HG03135 (cell line): Measurements from ENCODE around the gene GRPEL1.

Source experiments
- ATAC-seq: cut with Tn5 transposase; IDR thresholded peaks from one replicate; pipeline ENCODE4 v1.9.1; 2021; ENCODE audit warnings: mild to moderate bottlenecking, moderate library complexity; ENCODE audit not compliant: unreplicated experiment

The GRPEL1 gene

GRCh38 chr4:7025040-7025602, 42.7 kb downstream of the GRPEL1 start:
- ATAC-seq, result no peak

DNA sequence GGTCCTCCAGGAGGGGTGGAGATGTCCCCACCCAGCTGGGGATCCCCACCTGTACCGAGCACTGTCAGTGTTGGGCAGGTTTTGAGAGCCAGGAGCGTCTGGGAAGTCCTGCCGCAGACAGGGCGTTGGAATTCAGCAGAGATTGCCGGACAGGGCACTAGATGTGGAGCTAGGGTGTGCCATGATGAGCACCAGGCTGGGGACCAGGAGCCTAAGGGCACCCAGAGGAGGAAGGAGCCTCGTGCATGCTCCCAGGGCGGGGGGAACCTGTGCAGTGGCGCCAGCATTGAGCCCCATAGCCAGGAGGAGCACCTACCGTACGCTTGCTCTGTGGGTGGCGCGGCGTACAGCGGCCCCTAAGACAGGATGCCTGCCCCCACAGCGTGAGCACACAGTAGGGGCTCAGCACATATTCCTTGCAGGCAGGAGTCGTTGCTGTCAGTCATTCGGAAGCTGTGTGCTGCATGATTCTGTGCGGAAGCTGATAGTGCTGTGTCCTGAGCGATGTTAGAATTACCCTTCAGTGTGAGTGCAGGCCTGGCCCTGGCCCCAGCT, 43.5 kb downstream of the GRPEL1 start:
- no peak for ATAC-seq

GRCh38 chr4:7023901-7024300, 44.0 kb downstream of the GRPEL1 start:
- no peak for ATAC-seq

DNA sequence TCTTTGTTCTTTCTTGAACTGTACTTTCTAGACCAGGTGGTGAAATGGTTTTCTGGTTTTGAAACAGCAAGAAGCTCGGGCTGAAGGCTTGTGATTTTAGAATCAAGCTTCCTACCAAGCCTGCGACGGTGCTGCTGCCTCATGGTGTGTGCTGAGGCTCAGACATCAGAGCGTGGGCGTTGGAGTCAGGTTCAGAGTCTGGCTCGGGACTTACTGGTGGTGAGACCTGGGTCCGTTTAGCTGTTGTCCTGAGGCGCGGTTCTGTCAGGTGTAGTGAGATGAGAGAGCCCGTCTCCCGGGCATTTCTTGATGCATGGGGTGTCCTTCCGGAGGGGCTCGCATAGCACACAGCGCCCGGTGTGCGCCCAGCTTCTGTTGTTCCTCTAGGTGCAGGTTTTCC, 44.4 kb downstream of the GRPEL1 start:
- no peak for ATAC-seq

GRCh38 chr4:7021930-7022664, 45.8 kb downstream of the GRPEL1 start:
- no peak for ATAC-seq

GRCh38 chr4:7021355-7021754, 46.5 kb downstream of the GRPEL1 start:
- no peak for ATAC-seq

DNA sequence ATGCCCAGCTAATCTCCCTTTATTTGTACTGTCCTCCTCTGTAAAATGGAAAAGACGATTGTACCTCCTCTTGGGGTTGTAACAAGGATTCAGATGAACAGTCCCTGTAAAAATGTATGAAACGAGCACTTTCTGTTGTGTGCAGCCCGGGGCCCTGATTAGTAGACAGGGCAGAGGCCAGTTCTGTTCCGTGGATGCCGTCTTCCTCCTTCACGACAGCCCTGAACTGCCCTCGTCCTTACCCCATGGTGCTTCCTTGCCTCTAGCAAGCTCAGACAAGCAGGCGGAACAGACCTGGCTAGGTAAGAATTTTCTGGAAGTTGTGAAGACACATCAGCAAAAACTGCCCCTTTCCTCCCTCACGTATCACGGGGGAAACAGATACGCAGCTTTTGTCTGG, 47.0 kb downstream of the GRPEL1 start:
- ATAC-seq, result no peak

DNA sequence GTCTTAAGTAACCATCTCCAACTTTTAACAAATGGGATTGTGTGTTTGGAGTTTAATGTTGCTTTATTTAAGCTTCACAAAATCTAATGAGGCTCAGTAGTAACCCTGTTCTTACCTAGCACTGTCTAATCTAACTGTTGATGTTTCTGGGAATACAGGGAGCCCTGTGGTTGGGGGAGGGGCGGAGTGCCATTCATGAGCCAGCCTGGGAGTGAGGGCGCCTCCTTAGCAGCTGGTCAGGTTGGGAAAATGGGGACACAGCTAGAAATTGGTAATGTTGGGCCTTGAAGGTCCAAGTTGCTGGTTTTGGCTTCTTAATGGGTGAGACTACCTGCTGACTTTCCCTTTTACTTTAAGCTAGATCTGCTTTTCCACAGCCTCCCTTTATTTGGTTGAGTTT, 47.6 kb downstream of the GRPEL1 start:
- no peak for ATAC-seq

GRCh38 chr4:7019367-7019766, 48.5 kb downstream of the GRPEL1 start:
- no peak for ATAC-seq

DNA sequence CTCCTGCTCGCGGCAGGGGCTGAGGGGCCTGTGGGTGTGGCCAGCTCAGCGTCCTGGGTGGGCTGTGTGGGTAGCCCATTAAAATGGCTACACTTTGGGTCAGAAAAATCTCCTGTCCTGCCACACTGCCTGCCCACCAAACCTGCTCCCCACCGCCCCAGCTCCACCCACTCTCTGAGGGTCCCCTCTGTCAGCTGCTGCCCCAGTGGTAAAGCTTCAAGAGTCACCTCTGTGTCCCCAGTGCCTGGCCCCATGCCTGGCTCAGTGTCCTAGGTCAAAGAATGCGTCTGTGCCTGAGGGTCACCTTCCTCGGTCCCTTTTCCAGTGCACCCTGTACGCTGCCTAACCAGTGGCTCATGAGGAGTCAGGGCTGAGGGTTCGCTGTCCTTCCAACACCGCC, 49.6 kb downstream of the GRPEL1 start:
- no peak for ATAC-seq

DNA sequence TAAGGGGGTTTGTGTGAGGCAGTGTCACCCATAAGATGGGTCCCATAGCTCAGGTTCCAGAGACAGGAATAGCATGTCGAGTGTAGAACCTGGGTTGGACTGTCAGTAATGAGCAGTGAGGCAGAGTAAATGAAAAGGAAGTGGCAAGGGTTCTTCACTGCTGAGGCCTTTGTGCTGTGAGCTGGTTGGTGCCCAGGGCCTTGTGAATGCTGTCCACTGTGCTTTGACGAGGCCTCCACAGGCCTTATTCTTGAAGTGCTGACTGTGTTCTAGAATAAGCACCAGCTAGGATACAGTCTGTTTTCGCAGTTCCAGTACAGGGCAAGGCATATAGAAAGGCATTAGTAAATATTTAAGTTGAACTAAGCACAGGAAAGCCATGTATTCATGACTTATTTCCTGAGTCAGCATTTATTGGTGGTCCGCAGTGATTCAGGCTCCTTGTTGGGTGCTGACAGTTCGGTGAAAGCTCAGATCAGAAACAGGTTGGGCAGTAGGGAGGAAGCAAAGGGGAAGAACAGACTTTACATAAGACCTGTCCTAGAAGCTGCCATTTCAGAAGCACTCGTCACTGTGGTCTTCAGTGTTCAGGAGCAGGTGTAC, 50.3 kb downstream of the GRPEL1 start:
- no peak for ATAC-seq

DNA sequence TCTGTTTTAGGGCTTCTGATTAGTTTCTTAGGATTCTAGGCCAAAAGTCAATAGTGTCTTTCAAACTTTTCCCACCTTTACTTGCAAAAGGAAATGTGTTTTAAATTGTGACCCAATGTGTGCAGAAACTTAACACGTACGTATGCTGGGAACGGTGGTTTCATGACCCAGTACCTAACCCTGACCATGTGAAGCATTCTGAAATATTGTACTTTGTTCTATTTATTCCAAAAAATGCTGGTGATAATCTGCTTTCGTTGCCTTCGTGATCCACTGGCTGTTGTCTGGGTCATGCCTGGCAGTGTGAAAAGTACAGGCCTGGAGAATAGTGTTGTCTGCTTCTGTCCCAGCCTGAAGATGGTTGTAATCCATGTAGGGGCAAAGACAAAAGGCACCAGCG, 51.4 kb downstream of the GRPEL1 start:
- no peak for ATAC-seq

DNA sequence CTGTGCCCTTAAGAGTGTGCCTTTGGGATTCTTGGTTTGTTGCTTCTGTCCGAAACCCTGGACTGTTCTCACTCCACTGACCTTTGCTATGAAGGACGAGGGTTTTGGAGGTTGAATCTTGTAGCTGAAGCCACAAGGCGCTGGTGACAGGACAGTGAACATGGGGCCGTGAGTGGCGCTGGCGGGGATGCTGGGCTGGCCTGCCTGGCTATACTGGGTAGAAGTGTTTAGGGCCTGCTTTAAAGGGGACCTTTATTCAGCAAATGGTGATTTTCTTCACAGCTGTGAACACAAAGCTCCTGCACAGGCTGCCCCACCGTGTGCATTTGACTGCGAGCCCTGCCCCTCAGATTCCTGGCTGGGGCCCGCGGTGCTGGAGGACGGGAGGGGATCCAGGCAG, 51.8 kb downstream of the GRPEL1 start:
- no peak for ATAC-seq

GRCh38 chr4:7015383-7016035, 52.4 kb downstream of the GRPEL1 start:
- no peak for ATAC-seq

- no peak for ATAC-seq
Observed at GRCh38 chr4:7014815-7015214, 53.0 kb downstream of the GRPEL1 start.

DNA sequence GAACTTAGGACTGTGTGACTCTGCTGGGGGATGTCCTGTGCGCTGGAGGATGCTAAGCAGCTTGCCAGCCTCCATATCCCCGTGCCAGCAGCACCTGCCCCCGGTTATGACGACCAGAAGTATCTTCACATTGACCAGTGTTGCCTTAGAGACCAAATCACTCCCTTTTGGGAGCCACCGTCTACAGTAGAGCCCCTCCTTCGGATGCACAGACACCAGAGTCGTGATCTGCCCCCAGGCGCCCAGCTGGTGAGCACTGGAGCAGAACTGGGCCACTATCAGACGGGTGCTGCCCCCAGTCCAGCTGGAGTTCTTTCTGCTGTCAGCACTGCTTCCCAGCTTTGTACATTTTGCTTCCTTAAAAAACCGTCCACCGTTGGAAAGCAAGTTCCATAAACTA, 54.7 kb downstream of the GRPEL1 start:
- ATAC-seq, result no peak

DNA sequence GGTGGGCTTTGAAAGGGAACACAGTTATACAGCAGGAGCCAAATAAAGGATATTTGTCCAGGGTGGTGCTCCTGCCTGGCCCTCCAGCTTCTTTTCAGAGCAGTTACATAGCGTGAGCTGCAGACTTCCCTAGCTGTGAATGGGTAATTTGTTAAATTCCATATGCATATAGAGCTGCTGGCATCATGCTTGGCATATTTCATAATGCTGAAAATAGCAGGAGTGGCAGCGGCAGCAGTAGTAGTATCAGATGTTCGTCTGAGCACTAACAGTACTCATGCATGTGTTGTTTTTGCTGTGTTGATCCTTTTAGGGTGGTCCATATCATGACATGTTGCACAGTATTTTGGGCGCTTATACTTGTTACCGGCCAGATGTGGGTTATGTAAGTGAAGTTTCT, 58.3 kb downstream of the GRPEL1 start:
- no peak for ATAC-seq
